Neural progenitor cell (in vitro differentiated cells): ENCODE measurements around the gene PCTP. TPM values are rescaled to one million over a fixed set of nuclear protein-coding genes. Genes with fewer than 3 reads are reported as not detected.
A peak's percentile ranks its signal among the peaks of the same experiment; 100 is the strongest.

ENCODE experiments used
- DNase-seq: peaks from one replicate; pipeline ENCODE4 v3.0.0-alpha.2; 2016; ENCODE audit warnings: low spot score
- H2AFZ ChIP-seq: fragments of 200-600 bp; sonication (generic); replicated peaks from 2 replicates; pipeline ENCODE4 v1.6.1; 2016; ENCODE audit warnings: antibody characterized with exemption
- H3F3A ChIP-seq: fragments of 200-600 bp; sonication (generic); 2 replicates; pipeline ENCODE4 v1.6.1; 2016; ENCODE audit warnings: antibody characterized with exemption, low read depth
- H3K27ac ChIP-seq: fragments of 200-600 bp; sonication (generic); 2 replicates; pipeline ENCODE4 v1.5.1; 2016; ENCODE audit warnings: mild to moderate bottlenecking
- H3K27me3 ChIP-seq: fragments of 200-600 bp; sonication (generic); 2 replicates; pipeline ENCODE4 v1.6.1; 2016; ENCODE audit warnings: mild to moderate bottlenecking, moderate library complexity
- H3K36me3 ChIP-seq: fragments of 200-600 bp; sonication (generic); 2 replicates; pipeline ENCODE4 v1.5.1; 2016
- H3K4me1 ChIP-seq: fragments of 200-600 bp; sonication (generic); 2 replicates; pipeline ENCODE4 v1.6.1; 2016; ENCODE audit warnings: mixed run types
- H3K4me2 ChIP-seq: fragments of 200-600 bp; sonication (generic); 2 replicates; pipeline ENCODE4 v1.6.1; 2016
- H3K4me3 ChIP-seq: fragments of 200-600 bp; sonication (generic); 2 replicates; pipeline ENCODE4 v1.5.1; 2016
- H3K79me2 ChIP-seq: fragments of 200-600 bp; sonication (generic); 2 replicates; pipeline ENCODE4 v1.6.1; 2016; ENCODE audit warnings: low read depth
- H3K9ac ChIP-seq: fragments of 200-600 bp; sonication (generic); 2 replicates; pipeline ENCODE4 v1.6.1; 2016
- H3K9me3 ChIP-seq: fragments of 200-600 bp; sonication (generic); 2 replicates; pipeline ENCODE4 v1.5.1; 2016; ENCODE audit warnings: low read depth
- H4K20me1 ChIP-seq: fragments of 200-600 bp; sonication (generic); 2 replicates; pipeline ENCODE4 v1.6.1; 2016; ENCODE audit warnings: low read depth
- H3K27ac Mint-ChIP-seq: 3 replicates; pipeline ENCODE4 v1.8.0; 2021; ENCODE audit warnings: mixed read lengths
- H3K27me3 Mint-ChIP-seq: 2 replicates; pipeline ENCODE4 v1.8.0; 2022; ENCODE audit warnings: low read depth, mild to moderate bottlenecking, inconsistent platforms, moderate library complexity, mixed read lengths; ENCODE audit not compliant: insufficient read depth
- H3K36me3 Mint-ChIP-seq: 3 replicates; pipeline ENCODE4 v1.8.0; 2021; ENCODE audit warnings: mixed read lengths
- H3K4me1 Mint-ChIP-seq: 3 replicates; pipeline ENCODE4 v1.8.0; 2021; ENCODE audit warnings: mixed read lengths
- H3K4me3 Mint-ChIP-seq: 3 replicates; pipeline ENCODE4 v1.8.0; 2021; ENCODE audit warnings: mild to moderate bottlenecking, moderate library complexity, mixed read lengths
- H3K9me3 Mint-ChIP-seq: 3 replicates; pipeline ENCODE4 v1.8.0; 2020; ENCODE audit warnings: mixed read lengths
- CTCF ChIP-seq: fragments of 200-600 bp; sonication (generic); IDR thresholded peaks from 2 replicates; pipeline ENCODE4 v1.5.1; 2017; ENCODE audit warnings: antibody characterized with exemption, mild to moderate bottlenecking
- EZH2 ChIP-seq: fragments of 200-600 bp; sonication (generic); IDR thresholded peaks from 2 replicates; pipeline ENCODE4 v1.6.1; 2017; ENCODE audit warnings: antibody characterized with exemption, mild to moderate bottlenecking, moderate library complexity
- EZH2phosphoT487 ChIP-seq: fragments of 200-600 bp; sonication (generic); IDR thresholded peaks from 2 replicates; pipeline ENCODE4 v1.6.1; 2017; ENCODE audit warnings: antibody characterized with exemption
- total RNA-seq: library from RNA; depleted of rRNA; stranded (reverse); fragments of >200 nt; gene quantifications from 2 replicates; pipeline ENCODE4 v1.2.3, GENCODE V29; 2015; ENCODE audit warnings: low replicate concordance

The PCTP gene
- total RNA-seq, 1 donor from 2014 or later, result 26.5 TPM

GRCh38 chr17:55751720-55752250, 934 bp downstream of the PCTP start:
- Mint-ChIP-seq H3K4me3 (peak overlapping the region; percentile 94), H3K27ac (peak overlapping the region; percentile 63), H3K27me3 (peaks cover 3% of the 10 kb centered on the region), H3K36me3 (peaks cover 7% of the 10 kb centered on the region), H3K9me3 (no peaks in the 10 kb centered on the region), H3K4me1 (peaks cover 15% of the 10 kb centered on the region)
- Histone ChIP-seq H3K4me2 (peak overlapping the region; percentile 89), H3K9ac (no peak overlapping the region), H3K79me2 (peaks cover 19% of the 10 kb centered on the region), H4K20me1 (peaks cover 5% of the 10 kb centered on the region), H3K4me1 (peaks cover 6% of the 10 kb centered on the region), H3K27ac (no peak overlapping the region), H3K4me3 (peak overlapping the region; percentile 61), H3K9me3 (no peaks in the 10 kb centered on the region), H3K27me3 (no peaks in the 10 kb centered on the region), H3F3A (peaks cover 13% of the 10 kb centered on the region), H3K36me3 (no peaks in the 10 kb centered on the region), H2AFZ (peak overlapping the region; percentile 74)
- no peak for TF ChIP-seq EZH2
- TF ChIP-seq CTCF, result no peak
- no peak for TF ChIP-seq EZH2phosphoT487
- no peak for DNase-seq

GRCh38 chr17:55756689-55757088, 5.8 kb downstream of the PCTP start:
- Mint-ChIP-seq H3K4me1 (peaks cover 5% of the 10 kb centered on the region), H3K27me3 (no peaks in the 10 kb centered on the region), H3K4me3 (no peak overlapping the region), H3K9me3 (no peaks in the 10 kb centered on the region), H3K36me3 (peaks cover 7% of the 10 kb centered on the region), H3K27ac (no peak overlapping the region)
- no peak overlapping the region for H2AFZ ChIP-seq
- no peaks in the 10 kb centered on the region for H3K27me3 ChIP-seq
- H3K4me2 ChIP-seq, result no peak overlapping the region
- TF ChIP-seq EZH2 (no peak), EZH2phosphoT487 (no peak), CTCF (no peak)
- no peaks in the 10 kb centered on the region for H3K36me3 ChIP-seq
- no peak overlapping the region for H3K4me3 ChIP-seq
- H4K20me1 ChIP-seq, result peaks cover 3% of the 10 kb centered on the region
- H3K79me2 ChIP-seq, result peaks cover 16% of the 10 kb centered on the region
- no peak for DNase-seq
- H3F3A ChIP-seq, result peaks cover 5% of the 10 kb centered on the region
- H3K9ac ChIP-seq, result no peak overlapping the region
- peaks cover 5% of the 10 kb centered on the region for H3K4me1 ChIP-seq
- H3K9me3 ChIP-seq, result no peaks in the 10 kb centered on the region
- no peak overlapping the region for H3K27ac ChIP-seq

GRCh38 chr17:55757659-55758058, 6.8 kb downstream of the PCTP start:
- TF ChIP-seq EZH2phosphoT487 (no peak), CTCF (no peak), EZH2 (no peak)
- Histone ChIP-seq H3K9me3 (no peaks in the 10 kb centered on the region), H3K27ac (no peak overlapping the region), H3K36me3 (no peaks in the 10 kb centered on the region), H2AFZ (no peak overlapping the region), H3K4me3 (no peak overlapping the region), H3K79me2 (peaks cover 7% of the 10 kb centered on the region), H3K9ac (no peak overlapping the region), H3K27me3 (no peaks in the 10 kb centered on the region), H4K20me1 (no peaks in the 10 kb centered on the region), H3F3A (no peaks in the 10 kb centered on the region), H3K4me1 (no peaks in the 10 kb centered on the region), H3K4me2 (no peak overlapping the region)
- Mint-ChIP-seq H3K27ac (no peak overlapping the region), H3K36me3 (peaks cover 7% of the 10 kb centered on the region), H3K4me1 (no peaks in the 10 kb centered on the region), H3K9me3 (no peaks in the 10 kb centered on the region), H3K27me3 (no peaks in the 10 kb centered on the region), H3K4me3 (no peak overlapping the region)
- no peak for DNase-seq
